NT2/D1 (cell line): ENCODE measurements around the gene MUSK.

ENCODE experiments used
- SUZ12 ChIP-seq: IDR thresholded peaks from 2 replicates; pipeline ENCODE4 v1.6.1; 2011; ENCODE audit not compliant: insufficient read length, insufficient read depth; ENCODE audit errors: extremely low read depth
- YY1 ChIP-seq: IDR thresholded peaks from 2 replicates; pipeline ENCODE4 v1.6.1; 2011; ENCODE audit not compliant: insufficient read length, insufficient read depth

- no peak for TF ChIP-seq SUZ12
- TF ChIP-seq YY1 = no peak
These were observed 101.1 kb downstream of the MUSK start for GRCh38 chr9:110769667-110770066.
